ENCODE results near the gene IGSF3.

IGSF3 gene

GRCh38 chr1:116686175-116686574 is 18.6 kb upstream of the IGSF3 start:
- no peak for DNase-seq (ENCODE audit: low read depth)

GRCh38 chr1:116684575-116684974 is 17.0 kb upstream of the IGSF3 start:
- no peak for DNase-seq (ENCODE audit: low read depth)

GRCh38 chr1:116682641-116683221 is 15.2 kb upstream of the IGSF3 start:
- DNase-seq (ENCODE audit: low read depth) = no peak

- DNase-seq (ENCODE audit: low read depth) = no peak
Measured at GRCh38 chr1:116681343-116681899, 13.9 kb upstream of the IGSF3 start.

- DNase-seq (ENCODE audit: low read depth) = no peak
Measured at GRCh38 chr1:116680752-116681151, 13.2 kb upstream of the IGSF3 start.

- no peak for DNase-seq (ENCODE audit: low read depth)
Measured at GRCh38 chr1:116679828-116680628, 12.5 kb upstream of the IGSF3 start.

GRCh38 chr1:116679091-116679827 is 11.7 kb upstream of the IGSF3 start:
- DNase-seq (ENCODE audit: low read depth) = no peak

GRCh38 chr1:116678732-116679090 is 11.2 kb upstream of the IGSF3 start:
- DNase-seq (ENCODE audit: low read depth) = no peak

- no peak for DNase-seq (ENCODE audit: low read depth)
Measured at GRCh38 chr1:116677474-116678062, 10.0 kb upstream of the IGSF3 start.

- no peak for DNase-seq (ENCODE audit: low read depth)
Measured at GRCh38 chr1:116676291-116676690, 8.8 kb upstream of the IGSF3 start.

GRCh38 chr1:116674751-116675150 is 7.2 kb upstream of the IGSF3 start:
- peak; percentile 25 for DNase-seq (ENCODE audit: low read depth)

GRCh38 chr1:116674011-116674531 is 6.5 kb upstream of the IGSF3 start:
- DNase-seq (ENCODE audit: low read depth) = no peak

- DNase-seq (ENCODE audit: low read depth) = no peak
Measured at GRCh38 chr1:116671912-116672311, 4.4 kb upstream of the IGSF3 start.

GRCh38 chr1:116671072-116671760 is 3.7 kb upstream of the IGSF3 start:
- no peak for DNase-seq (ENCODE audit: low read depth)

GRCh38 chr1:116668277-116668676 is 744 bp upstream of the IGSF3 start:
- DNase-seq (ENCODE audit: low read depth) = no peak

GRCh38 chr1:116667078-116667574 is 407 bp downstream of the IGSF3 start:
- no peak for DNase-seq (ENCODE audit: low read depth)

GRCh38 chr1:116666187-116667077 is 1.1 kb downstream of the IGSF3 start:
- no peak for DNase-seq (ENCODE audit: low read depth)

GRCh38 chr1:116664978-116665371 is 2.6 kb downstream of the IGSF3 start:
- DNase-seq (ENCODE audit: low read depth) = no peak

- no peak for DNase-seq (ENCODE audit: low read depth)
Measured at GRCh38 chr1:116664366-116664977, 3.1 kb downstream of the IGSF3 start.

- DNase-seq (ENCODE audit: low read depth) = no peak
Measured at GRCh38 chr1:116663821-116664220, 3.7 kb downstream of the IGSF3 start.
